Measurements from ENCODE around the gene PTHLH.

- no peak for TF ChIP-seq REST (IDR thresholded peaks at IDR 0.05; ENCODE audit: unreplicated experiment)
- TF ChIP-seq CTCF (conservative IDR thresholded peaks at IDR 0.05; ENCODE audit: low read depth in 2 of 2): no peak
- no peak for TF ChIP-seq POLR2AphosphoS5 (IDR thresholded peaks at IDR 0.05; ENCODE audit: low read depth)
- TF ChIP-seq JUNB (IDR thresholded peaks at IDR 0.05; ENCODE audit: unreplicated experiment): no peak
- TF ChIP-seq EZH2phosphoT487 (IDR thresholded peaks at IDR 0.05; ENCODE audit: unreplicated experiment): no peak
- TF ChIP-seq EZH2 (IDR thresholded peaks at IDR 0.05; ENCODE audit: low read depth, unreplicated experiment): no peak
- TF ChIP-seq ZNF114 (CRISPR knock-in tag; IDR thresholded peaks at IDR 0.05): no peak
- TF ChIP-seq CREB1 (CRISPR knock-in tag; IDR thresholded peaks at IDR 0.05; ENCODE audit: low read depth): no peak
- TF ChIP-seq STAT1 (IDR thresholded peaks at IDR 0.05; ENCODE audit: unreplicated experiment): no peak
- TF ChIP-seq ZNF331 (CRISPR knock-in tag; IDR thresholded peaks at IDR 0.05; ENCODE audit: low read depth): no peak
- TF ChIP-seq NANOG (IDR thresholded peaks at IDR 0.05; ENCODE audit: borderline replicate concordance): no peak
- no peak for TF ChIP-seq ETS1 (IDR thresholded peaks at IDR 0.05)
- TF ChIP-seq ZNF462 (CRISPR knock-in tag; IDR thresholded peaks at IDR 0.05): no peak
These were observed 22.9 kb upstream of the PTHLH start for GRCh38 chr12:27995406-27995805.

All from GM23338 (cell line).